PC-3 (cell line): ENCODE data around the gene IL23R. TPM values are rescaled to one million over a fixed set of nuclear protein-coding genes. Genes with fewer than 3 reads are reported as not detected.

Experiments
- ATAC-seq: fragments of 200-7000 bp; cut with Tn5 transposase; 2 replicates; pipeline ENCODE4 v1.9.1; 2020; ENCODE audit warnings: mild to moderate bottlenecking, moderate library complexity
- BruUV-seq: library from RNA; stranded (reverse); fragments of 400-500 nt; replicated peaks from 2 replicates; lab custom pipeline; 2021; lab: Mats Ljungman, UMichigan
- CTCF ChIA-PET: fragments of 300-600 bp; sonication (Branson Sonifier 250); formaldehyde crosslinking; loops from one replicate; lab custom pipeline; 2022; ENCODE audit warnings: antibody characterized with exemption; lab: Charles Lee
- POLR2A ChIA-PET: fragments of 300-600 bp; sonication (Branson Sonifier 250); formaldehyde crosslinking; loops from one replicate; lab custom pipeline; 2022; ENCODE audit warnings: antibody characterized with exemption; ENCODE audit not compliant: unreplicated experiment; lab: Charles Lee
- DNase-seq: peaks from one replicate; pipeline ENCODE4 v3.0.0-alpha.2; 2015
- H2AFZ ChIP-seq: fragments of 300-600 bp; sonication (generic); 2 replicates; pipeline ENCODE4 v1.6.0; 2016; ENCODE audit warnings: antibody characterized with exemption, low read length
- H3F3A ChIP-seq: fragments of 300-600 bp; sonication (generic); one replicate; pipeline ENCODE4 v1.6.0; 2017; ENCODE audit warnings: antibody characterized with exemption, low read length, control low read depth, mild to moderate bottlenecking; ENCODE audit not compliant: unreplicated experiment
- H3K27ac ChIP-seq: fragments of 300-600 bp; sonication (generic); 2 replicates; pipeline ENCODE4 v1.5.1; 2016; ENCODE audit warnings: mild to moderate bottlenecking, low read length
- H3K27me3 ChIP-seq: fragments of 300-600 bp; sonication (generic); 2 replicates; pipeline ENCODE4 v1.6.1; 2016; ENCODE audit warnings: low read length, mixed read lengths
- H3K36me3 ChIP-seq: fragments of 300-600 bp; sonication (generic); 2 replicates; pipeline ENCODE4 v1.6.1; 2016; ENCODE audit warnings: low read depth, mixed run types, low read length, mixed read lengths
- H3K4me1 ChIP-seq: fragments of 300-600 bp; sonication (generic); 2 replicates; pipeline ENCODE4 v1.5.1; 2016; ENCODE audit warnings: low read length; ENCODE audit not compliant: insufficient read depth
- H3K4me2 ChIP-seq: fragments of 300-600 bp; sonication (generic); 2 replicates; pipeline ENCODE4 v1.6.0; 2016; ENCODE audit warnings: low read length
- H3K4me3 ChIP-seq: fragments of 300-600 bp; sonication (generic); 2 replicates; pipeline ENCODE4 v1.5.1; 2016; ENCODE audit warnings: mild to moderate bottlenecking, low read length, mixed read lengths
- H3K79me2 ChIP-seq: fragments of 300-600 bp; sonication (generic); 2 replicates; pipeline ENCODE4 v1.6.1; 2017; ENCODE audit warnings: low read length, mixed read lengths
- H3K9ac ChIP-seq: fragments of 300-600 bp; sonication (generic); 2 replicates; pipeline ENCODE4 v1.6.0; 2016; ENCODE audit warnings: mild to moderate bottlenecking, low read length
- H3K9me2 ChIP-seq: fragments of 300-600 bp; sonication (generic); replicated peaks from 2 replicates; pipeline ENCODE4 v1.6.1; 2016; ENCODE audit warnings: mixed run types, low read length, mixed read lengths
- H3K9me3 ChIP-seq: fragments of 300-600 bp; sonication (generic); 2 replicates; pipeline ENCODE4 v1.6.1; 2016; ENCODE audit warnings: low read length, mixed read lengths
- H4K20me1 ChIP-seq: fragments of 300-600 bp; sonication (generic); 2 replicates; pipeline ENCODE4 v1.6.1; 2016; ENCODE audit warnings: low read length, mixed read lengths
- CTCF ChIP-seq: fragments of 300-600 bp; sonication (generic); conservative IDR thresholded peaks from 2 replicates; pipeline ENCODE4 v1.5.1; 2017; ENCODE audit warnings: antibody characterized with exemption, low read depth, mild to moderate bottlenecking, low read length
- EZH2 ChIP-seq: fragments of 300-600 bp; sonication (generic); IDR thresholded peaks from one replicate; pipeline ENCODE4 v1.6.1; 2017; ENCODE audit warnings: antibody characterized with exemption, mild to moderate bottlenecking, low read length; ENCODE audit not compliant: unreplicated experiment
- EZH2phosphoT487 ChIP-seq: fragments of 300-600 bp; sonication (generic); IDR thresholded peaks from 2 replicates; pipeline ENCODE4 v1.6.1; 2018; ENCODE audit warnings: mild to moderate bottlenecking, antibody characterized with exemption, low read length, borderline replicate concordance
- intact Hi-C: fragments of 100-400 bp; cut with micrococcal nuclease; formaldehyde crosslinking; loops from 2 replicates; pipeline ENCODE4 v1.9.0; 2023
- total RNA-seq: library from RNA; depleted of rRNA; stranded (reverse); fragments of >200 nt; gene quantifications from 2 replicates; pipeline ENCODE4 v1.2.3, GENCODE V29; 2014

The IL23R gene
- total RNA-seq, 1 experiment from 2014 or later, result not detected

GRCh38 chr1:67191668-67192520 is 25.6 kb downstream of the IL23R start:
- Histone ChIP-seq H3F3A (peaks cover 6% of the 10 kb centered on the region), H3K4me3 (no peak overlapping the region), H3K4me1 (peaks cover 28% of the 10 kb centered on the region), H3K9me3 (no peaks in the 10 kb centered on the region), H3K9ac (no peak overlapping the region; the same call in 1 of the 2 replicates), H3K27me3 (no peaks in the 10 kb centered on the region), H3K9me2 (no peaks in the 10 kb centered on the region), H4K20me1 (no peaks in the 10 kb centered on the region), H3K79me2 (no peaks in the 10 kb centered on the region), H3K4me2 (peak overlapping the region; percentile 68), H3K27ac (peak overlapping the region; percentile 89), H3K36me3 (no peaks in the 10 kb centered on the region), H2AFZ (peak overlapping the region; percentile 27; the same call in 1 of the 2 replicates)
- ATAC-seq (no peak), DNase-seq (peak; percentile 22)
- POLR2A ChIA-PET, result no interaction called here
- no TSS peak for BruUV-seq
- TF ChIP-seq EZH2phosphoT487, result no peak
- no peak for TF ChIP-seq EZH2
- TF ChIP-seq CTCF, result no peak
- intact Hi-C loops, result no loop called here
- CTCF ChIA-PET, result no interaction called here

- DNase-seq (no peak), ATAC-seq (no peak)
- H3K27me3 ChIP-seq, result no peaks in the 10 kb centered on the region
- TF ChIP-seq EZH2phosphoT487, result no peak
- TF ChIP-seq CTCF, result no peak
- no peak for TF ChIP-seq EZH2
- no peaks in the 10 kb centered on the region for H4K20me1 ChIP-seq
- ChIA-PET CTCF (no interaction called here), POLR2A (no interaction called here)
- intact Hi-C loops, result no loop called here
- H3K4me2 ChIP-seq, result no peak overlapping the region
- H3K9me2 ChIP-seq, result no peaks in the 10 kb centered on the region
- peaks cover 28% of the 10 kb centered on the region for H3K4me1 ChIP-seq
- no peak overlapping the region for H3K4me3 ChIP-seq
- H3K27ac ChIP-seq, result no peak overlapping the region
- no peaks in the 10 kb centered on the region for H3K36me3 ChIP-seq
- no peak overlapping the region for H2AFZ ChIP-seq
- BruUV-seq, result no TSS peak
- H3K9me3 ChIP-seq, result no peaks in the 10 kb centered on the region
- H3F3A ChIP-seq, result peaks cover 6% of the 10 kb centered on the region
- H3K9ac ChIP-seq, result no peak overlapping the region
- no peaks in the 10 kb centered on the region for H3K79me2 ChIP-seq
These were observed 26.6 kb downstream of the IL23R start for GRCh38 chr1:67192902-67193301.

- peaks cover 6% of the 10 kb centered on the region for H3F3A ChIP-seq
- BruUV-seq, result no TSS peak
- ChIA-PET CTCF (no interaction called here), POLR2A (no interaction called here)
- H3K9me3 ChIP-seq, result no peaks in the 10 kb centered on the region
- no peaks in the 10 kb centered on the region for H3K79me2 ChIP-seq
- H2AFZ ChIP-seq, result no peak overlapping the region
- TF ChIP-seq EZH2, result no peak
- no peak for TF ChIP-seq EZH2phosphoT487
- no peak overlapping the region for H3K27ac ChIP-seq
- H3K9ac ChIP-seq, result no peak overlapping the region
- ATAC-seq (no peak), DNase-seq (no peak)
- H3K9me2 ChIP-seq, result no peaks in the 10 kb centered on the region
- no peaks in the 10 kb centered on the region for H3K36me3 ChIP-seq
- no peaks in the 10 kb centered on the region for H3K27me3 ChIP-seq
- intact Hi-C loops, result no loop called here
- H3K4me1 ChIP-seq, result peaks cover 28% of the 10 kb centered on the region
- H3K4me2 ChIP-seq, result no peak overlapping the region
- no peaks in the 10 kb centered on the region for H4K20me1 ChIP-seq
- H3K4me3 ChIP-seq, result no peak overlapping the region
These were observed 27.4 kb downstream of the IL23R start for GRCh38 chr1:67193704-67194103.
